Panc1 (cell line): ENCODE data around the gene BARX2.

Source experiments
- POLR2AphosphoS5 ChIP-seq: IDR thresholded peaks from 2 replicates; pipeline ENCODE4 v1.6.1; 2012; ENCODE audit warnings: mild to moderate bottlenecking, low read depth, low read length, moderate library complexity
- REST ChIP-seq, 2 experiments: IDR thresholded peaks; 2 replicates each; pipeline ENCODE4 v1.6.1; 2011 to 2012; ENCODE audit warnings: low read depth in 2 of 2, control low read depth in 1 of 2, low read length in 1 of 2, mild to moderate bottlenecking in 1 of 2, moderate library complexity in 1 of 2; ENCODE audit not compliant: insufficient read depth in 1 of 2
- TF ChIP-seq, protein P1 (sequence below): fragments of 450-650 bp; IDR thresholded peaks from 2 replicates; pipeline ENCODE4 v1.5.1; 2017; ENCODE audit warnings: mild to moderate bottlenecking

DNA sequence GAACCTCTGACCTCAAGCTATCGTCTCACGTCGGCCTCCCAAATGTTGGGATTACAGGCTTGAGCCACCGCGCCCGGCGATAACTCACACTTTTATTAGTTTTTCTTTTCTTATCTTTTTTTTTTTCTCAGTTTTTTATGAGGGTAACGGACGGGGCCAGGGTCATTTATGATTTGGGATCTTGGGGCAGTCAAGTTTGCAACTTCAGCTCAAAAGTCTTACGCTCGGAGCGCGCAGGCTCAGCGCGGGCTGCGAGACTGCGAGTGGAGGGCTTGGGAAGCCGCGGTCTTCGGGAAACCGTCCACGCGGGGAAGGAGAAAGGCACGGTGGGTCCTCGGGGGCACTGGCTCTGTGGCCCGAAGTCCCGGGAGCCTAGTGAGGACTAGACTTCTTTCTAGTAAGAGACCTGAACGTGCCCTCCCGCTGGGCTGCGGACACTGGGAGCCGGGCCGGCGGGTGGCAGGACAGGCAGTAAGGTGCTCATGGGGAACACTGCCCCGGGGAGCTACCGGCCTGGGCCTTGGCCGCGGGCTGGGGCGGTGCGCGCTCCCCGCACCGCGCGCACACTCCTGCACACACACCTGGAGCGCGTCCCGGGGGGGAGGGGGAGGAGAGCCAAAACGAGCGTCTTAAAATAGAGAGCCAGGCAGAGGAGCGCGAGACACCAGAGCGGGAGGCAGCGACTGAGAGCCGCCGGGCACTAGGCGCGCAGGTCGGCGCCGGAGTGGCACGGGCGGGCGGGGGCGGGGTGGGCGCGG lies 476 bp upstream of the BARX2 start:
- TF ChIP-seq, protein P1, sequence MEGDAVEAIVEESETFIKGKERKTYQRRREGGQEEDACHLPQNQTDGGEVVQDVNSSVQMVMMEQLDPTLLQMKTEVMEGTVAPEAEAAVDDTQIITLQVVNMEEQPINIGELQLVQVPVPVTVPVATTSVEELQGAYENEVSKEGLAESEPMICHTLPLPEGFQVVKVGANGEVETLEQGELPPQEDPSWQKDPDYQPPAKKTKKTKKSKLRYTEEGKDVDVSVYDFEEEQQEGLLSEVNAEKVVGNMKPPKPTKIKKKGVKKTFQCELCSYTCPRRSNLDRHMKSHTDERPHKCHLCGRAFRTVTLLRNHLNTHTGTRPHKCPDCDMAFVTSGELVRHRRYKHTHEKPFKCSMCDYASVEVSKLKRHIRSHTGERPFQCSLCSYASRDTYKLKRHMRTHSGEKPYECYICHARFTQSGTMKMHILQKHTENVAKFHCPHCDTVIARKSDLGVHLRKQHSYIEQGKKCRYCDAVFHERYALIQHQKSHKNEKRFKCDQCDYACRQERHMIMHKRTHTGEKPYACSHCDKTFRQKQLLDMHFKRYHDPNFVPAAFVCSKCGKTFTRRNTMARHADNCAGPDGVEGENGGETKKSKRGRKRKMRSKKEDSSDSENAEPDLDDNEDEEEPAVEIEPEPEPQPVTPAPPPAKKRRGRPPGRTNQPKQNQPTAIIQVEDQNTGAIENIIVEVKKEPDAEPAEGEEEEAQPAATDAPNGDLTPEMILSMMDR: no peak
- TF ChIP-seq POLR2AphosphoS5 (no peak), REST (IDR thresholded peaks at IDR 0.05; ENCODE audit: insufficient read depth in 1 of 2, low read depth in 2 of 2, low read length in 1 of 2) (no peak)
